GM12875 (cell line): Measurements from ENCODE around the gene DBNDD1.

ENCODE experiments used
- H3K4me3 ChIP-seq: one replicate; pipeline ENCODE4 v1.5.1; 2011; ENCODE audit warnings: low read depth, low read length, control low read depth
- CTCF ChIP-seq: IDR thresholded peaks from 2 replicates; pipeline ENCODE4 v1.5.1; 2011; ENCODE audit warnings: low read depth, mild to moderate bottlenecking, control low read depth, inconsistent platforms, low read length, moderate library complexity, borderline replicate concordance; ENCODE audit not compliant: insufficient read depth

The DBNDD1 gene

GRCh38 chr16:90028985-90029384 is 9.7 kb upstream of the DBNDD1 start:
- no peak for TF ChIP-seq CTCF
- H3K4me3 ChIP-seq: no peak overlapping the region

GRCh38 chr16:90027611-90028010 is 8.4 kb upstream of the DBNDD1 start:
- TF ChIP-seq CTCF: no peak
- no peak overlapping the region for H3K4me3 ChIP-seq

GRCh38 chr16:90026135-90026534 is 6.9 kb upstream of the DBNDD1 start:
- TF ChIP-seq CTCF: no peak
- H3K4me3 ChIP-seq: no peak overlapping the region

GRCh38 chr16:90023078-90023447 is 3.8 kb upstream of the DBNDD1 start:
- no peak for TF ChIP-seq CTCF
- no peak overlapping the region for H3K4me3 ChIP-seq

- TF ChIP-seq CTCF: no peak
- peak overlapping the region; percentile 30 for H3K4me3 ChIP-seq
Measured at GRCh38 chr16:90022209-90023077, 3.2 kb upstream of the DBNDD1 start.

- no peak for TF ChIP-seq CTCF
- H3K4me3 ChIP-seq: no peak overlapping the region
Measured at GRCh38 chr16:90020838-90021382, 1.7 kb upstream of the DBNDD1 start.
